NCI-H2227 (cell line): ENCODE data around the gene MRLN.
"Not testable (repeated sequence)": the region's sequence is repeated elsewhere in the genome, so short reads cannot be mapped to it uniquely, and the experiment has no call there.

Experiments used
- DNase-seq: peaks from one replicate; lab custom pipeline; 2025; ENCODE audit not compliant: unreplicated experiment; lab: John Stamatoyannopoulos, UW

The MRLN gene

DNA sequence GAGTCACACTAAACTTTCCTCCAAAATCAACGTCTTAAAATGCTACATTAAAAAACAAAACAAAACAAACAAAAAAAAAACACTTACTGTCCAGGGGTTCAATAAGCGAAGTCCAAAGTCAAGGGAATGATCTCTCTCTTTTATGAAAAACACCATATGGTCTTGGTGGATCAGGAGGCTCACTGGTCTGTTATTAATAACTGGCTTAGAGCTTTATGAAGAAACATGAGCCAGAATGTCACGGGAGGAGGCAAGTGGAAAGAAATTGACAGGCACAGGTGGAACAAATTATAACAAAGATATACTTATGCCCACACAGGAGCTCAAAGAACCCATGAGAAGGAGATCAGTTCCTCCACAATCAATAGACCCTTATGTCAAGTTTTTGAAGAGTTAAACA lies at the start of gene MRLN:
MRLN (minus strand) TSS at position 189 of the 400 bp plus-strand sequence.
- DNase-seq: no peak

DNA sequence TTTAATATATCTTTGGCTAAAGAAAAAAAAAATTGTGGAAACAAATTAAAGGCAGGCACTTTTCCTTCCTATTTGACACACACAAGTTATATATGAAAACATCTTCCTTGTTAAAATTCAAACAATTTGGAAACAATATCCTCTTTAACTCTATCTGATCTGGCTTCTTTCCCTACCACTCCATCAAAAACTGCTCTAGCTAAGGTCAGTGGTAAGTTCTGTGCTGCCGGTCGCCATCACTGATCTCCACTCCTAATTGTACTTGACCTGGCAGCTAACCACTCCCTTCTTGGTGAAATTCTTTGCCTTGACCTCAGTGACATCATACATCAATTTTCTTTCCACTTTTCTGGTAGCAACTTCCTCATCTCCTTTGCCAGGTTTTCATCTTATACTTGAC lies 47.9 kb upstream of the MRLN start:
- no peak for DNase-seq

DNA sequence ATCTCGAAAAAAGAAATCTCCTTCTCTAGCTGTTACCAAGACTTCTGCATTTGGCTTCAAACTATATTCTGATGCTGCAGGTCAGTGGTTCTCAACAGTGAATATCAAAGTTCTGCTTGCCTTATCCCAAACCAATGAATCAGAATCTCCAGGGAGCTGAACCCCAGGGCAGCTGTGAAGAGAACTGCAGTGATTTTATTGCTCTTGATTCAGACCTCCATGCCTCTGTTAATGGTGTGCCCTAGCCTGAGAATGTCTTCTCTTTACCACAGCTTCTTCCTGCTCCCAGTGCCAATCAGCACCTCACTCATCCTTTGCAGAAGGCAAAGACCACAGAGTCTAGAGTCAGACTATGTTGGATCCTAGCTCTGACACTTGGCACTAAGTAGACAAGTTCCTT lies 46.2 kb upstream of the MRLN start:
- DNase-seq: no peak

DNA sequence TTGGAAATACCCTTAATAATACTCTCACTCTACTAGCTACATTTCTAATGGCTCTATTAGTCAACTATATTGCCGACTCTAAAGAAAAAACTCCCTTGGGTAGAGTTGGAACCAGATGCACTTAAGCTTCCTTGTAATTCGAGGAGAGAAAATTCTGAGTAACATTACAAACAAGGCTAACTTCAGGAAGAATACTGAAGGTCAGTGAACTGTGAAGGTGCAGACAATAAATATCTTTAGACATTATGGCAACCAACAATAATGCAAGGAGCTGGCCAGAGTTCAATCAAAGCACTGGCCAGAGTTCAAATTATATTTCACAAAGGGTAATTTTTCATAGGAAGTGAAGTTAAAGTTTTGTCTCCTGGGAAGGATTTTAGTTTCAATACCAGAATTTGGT lies 40.7 kb upstream of the MRLN start:
- no peak for DNase-seq

DNA sequence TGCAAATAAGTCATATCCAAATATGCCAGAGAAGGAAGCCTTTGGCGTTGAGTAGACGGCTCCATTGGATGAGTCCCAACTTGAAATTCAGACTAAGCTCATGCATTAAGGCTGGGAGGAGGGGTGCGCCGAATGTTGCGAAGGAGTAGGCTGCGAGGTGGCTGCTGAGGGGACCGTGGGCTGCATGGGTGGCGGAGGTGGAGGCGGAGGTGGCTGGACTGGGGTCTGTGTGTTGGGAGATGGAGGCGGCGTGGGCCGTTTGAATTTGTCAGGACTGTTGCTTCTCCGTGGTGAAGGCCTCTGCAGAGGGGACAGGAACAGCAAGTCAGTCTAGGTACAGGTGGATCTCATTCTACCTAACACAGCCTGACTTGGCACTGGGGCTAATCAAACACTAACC lies 39.6 kb upstream of the MRLN start:
- DNase-seq: no peak

DNA sequence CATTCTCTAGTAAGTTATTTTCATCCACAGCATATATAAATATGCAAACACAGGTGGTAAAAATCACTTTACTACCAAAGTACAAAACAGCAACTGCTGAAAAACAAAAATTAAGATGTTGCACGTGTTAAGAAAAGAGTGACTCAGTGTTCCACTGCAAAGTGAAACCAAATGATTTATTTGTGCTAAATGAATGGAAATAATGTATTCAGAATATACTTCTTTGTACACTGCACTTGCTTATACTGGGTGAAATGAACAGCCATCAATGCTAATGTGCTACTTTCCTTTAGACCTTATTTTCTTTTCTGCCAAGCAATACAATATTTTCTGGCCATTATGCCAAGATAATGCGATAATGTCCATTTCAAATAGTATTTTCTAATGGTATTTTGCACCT lies 38.3 kb upstream of the MRLN start:
- DNase-seq: no peak

DNA sequence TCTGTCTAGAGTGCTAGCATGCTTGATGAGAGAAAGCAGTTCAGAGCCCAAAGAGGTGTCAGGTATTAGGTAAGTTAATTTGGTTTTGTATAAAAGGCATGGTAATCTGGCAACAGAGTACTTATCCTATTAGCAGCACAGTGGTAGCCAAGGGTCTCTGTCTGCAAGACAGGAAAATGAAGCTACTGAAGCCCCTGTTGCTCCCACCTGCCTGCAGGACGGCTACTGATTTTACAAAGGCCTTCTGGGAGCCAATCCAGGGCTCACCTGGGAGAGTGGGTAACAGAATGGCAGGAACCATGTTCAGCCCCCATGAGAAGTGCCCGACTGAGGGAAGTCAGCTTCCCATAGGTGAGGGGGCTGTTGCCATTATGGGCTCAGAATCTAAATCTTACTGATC lies 36.8 kb upstream of the MRLN start:
- not testable (repeated sequence) for DNase-seq

DNA sequence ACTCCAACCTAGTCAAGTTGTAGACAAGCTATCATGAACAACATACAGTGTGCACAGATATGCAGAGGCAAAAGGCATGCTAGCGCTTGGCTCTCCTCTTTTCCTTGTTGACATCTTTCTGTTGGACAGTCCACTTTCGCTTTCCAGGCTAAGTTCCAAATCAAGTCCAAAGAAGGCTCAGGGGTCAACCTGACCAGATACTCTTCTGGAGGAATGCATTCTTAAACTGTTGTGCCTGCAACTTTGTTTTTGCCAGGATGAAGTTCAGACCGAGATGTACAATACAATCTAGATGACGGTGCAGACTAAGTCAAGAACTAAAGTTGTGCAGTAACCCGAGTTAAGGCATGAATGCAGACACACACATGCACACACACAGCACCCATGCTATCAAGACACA lies 35.7 kb upstream of the MRLN start:
- not testable (repeated sequence) for DNase-seq

DNA sequence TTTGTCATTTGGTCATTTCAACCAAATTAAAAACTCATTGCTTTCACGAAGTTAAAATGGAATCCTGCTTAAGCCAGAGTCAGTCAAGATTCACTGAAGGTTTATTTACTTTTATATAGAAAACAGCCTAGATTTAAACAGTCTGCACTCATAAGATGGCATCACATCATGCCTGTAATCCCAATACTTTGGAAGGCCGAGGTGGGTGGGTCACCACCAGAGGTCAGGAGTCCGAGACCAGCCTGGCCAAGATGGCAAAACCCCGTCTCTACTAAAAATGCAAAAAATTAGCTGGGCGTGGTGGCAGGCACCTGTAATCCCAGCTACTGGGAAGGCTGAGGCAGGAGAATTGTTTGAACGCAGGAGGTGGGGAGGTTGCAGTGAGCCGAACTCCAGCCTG lies 33.8 kb upstream of the MRLN start:
- DNase-seq: not testable (repeated sequence)

DNA sequence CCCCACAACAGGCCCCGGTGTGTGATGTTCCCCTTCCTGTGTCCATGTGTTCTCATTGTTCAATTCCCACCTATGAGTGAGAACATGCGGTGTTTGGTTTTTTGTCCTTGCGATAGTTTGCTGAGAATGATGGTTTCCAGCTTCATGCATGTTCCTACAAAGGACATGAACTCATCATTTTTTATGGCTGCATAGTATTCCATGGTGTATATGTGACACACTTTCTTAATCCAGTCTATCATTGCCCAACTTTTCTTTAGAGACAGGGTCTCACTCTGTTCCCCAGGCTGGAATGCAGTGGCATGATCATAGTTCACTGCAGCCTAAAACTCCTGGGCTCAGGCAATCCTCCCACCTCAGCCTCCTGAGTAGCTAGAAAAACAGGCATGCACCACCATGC lies 32.2 kb upstream of the MRLN start:
- not testable (repeated sequence) for DNase-seq

DNA sequence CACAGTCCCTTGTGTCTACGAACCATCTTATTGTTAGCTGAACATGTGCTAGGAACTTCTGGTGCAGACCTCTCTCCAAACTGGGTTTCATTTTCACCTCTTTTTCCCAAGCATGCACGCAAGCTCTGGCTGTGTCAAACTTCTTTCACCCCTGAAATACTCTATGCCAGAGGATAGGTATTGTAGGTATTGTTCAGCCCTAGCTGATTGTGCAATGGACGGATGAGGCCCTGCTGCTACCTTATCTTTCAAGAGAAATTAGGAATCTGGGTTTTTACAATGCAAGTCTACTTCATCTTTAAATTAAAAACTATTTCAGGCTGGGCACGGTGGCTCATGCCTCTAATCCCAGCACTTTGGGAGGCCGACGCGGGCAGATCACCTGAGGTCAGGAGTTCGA lies 28.3 kb upstream of the MRLN start:
- no peak for DNase-seq

DNA sequence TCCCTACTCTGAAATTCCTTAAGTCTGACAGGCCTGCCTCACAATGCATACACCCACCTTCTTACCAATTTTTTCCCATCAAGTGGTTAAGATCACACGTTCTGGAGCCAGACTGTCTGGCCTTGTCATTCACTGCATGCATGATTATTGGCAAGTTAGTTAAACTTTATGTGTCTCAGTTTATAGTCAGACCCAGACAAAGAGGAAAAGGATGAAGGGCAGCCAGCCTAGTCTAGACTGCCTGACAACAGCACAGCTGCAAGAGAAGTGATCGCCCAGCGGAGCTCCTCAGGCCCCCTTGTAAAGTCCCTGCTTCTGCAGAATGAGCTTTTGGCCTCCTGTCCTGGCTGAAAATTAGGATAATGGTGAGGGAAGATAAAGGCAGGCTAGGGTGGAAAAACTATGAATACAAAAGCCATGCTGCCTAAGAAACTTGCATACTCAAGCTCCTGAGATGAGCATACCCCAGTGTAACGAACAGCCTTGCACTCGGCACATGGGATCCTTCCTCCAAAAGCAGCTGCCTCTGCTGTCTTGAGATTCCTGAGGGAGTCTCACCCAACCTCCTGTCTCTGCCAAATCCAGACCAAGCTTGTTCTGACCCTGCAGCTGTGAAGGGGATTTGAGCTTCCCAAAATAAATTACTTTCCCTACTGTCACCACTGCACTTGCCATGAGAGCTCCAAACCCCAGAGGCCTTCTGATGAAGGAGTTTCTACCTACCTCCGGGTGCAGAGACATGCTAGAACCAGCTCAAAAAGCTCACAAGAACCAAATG lies 26.7 kb upstream of the MRLN start:
- no peak for DNase-seq

DNA sequence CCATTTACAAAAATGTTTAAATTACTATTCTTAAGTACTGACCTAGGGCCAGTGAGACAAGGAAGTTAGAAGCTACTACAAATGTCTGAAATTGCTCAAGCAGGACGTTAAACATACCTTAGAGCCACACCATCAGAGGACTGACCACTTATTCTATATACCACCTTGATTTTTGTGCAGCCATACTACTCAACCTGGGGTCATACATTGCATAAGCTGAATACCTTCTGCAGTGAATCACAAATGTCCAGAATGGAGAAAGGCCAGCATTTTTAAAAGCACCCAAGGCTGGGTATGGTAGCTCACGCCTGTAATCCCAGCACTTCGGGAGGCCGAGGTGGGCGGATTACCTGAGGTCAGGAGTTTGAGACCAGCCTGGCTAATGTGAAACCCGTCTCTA lies 21.2 kb upstream of the MRLN start:
- no peak for DNase-seq

DNA sequence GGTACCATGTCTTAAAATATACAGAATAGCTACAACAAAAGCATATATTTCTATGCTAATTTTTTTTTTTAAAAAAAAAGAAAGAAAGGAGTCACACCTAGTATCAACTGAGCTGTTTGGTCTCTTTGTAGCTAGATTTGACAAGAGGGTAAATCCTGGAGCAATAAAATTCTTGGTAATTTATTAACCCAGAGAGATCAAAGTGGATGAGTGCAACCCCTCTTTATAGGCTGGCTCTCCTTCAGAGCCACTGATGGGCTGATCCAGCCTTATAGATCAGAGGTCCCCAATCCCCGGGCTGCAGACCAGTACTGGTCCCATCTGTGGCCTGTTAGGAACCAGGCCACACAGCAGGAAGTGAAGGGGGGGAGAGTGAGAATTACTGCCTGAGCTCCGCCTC lies 19.8 kb upstream of the MRLN start:
- DNase-seq: no peak

DNA sequence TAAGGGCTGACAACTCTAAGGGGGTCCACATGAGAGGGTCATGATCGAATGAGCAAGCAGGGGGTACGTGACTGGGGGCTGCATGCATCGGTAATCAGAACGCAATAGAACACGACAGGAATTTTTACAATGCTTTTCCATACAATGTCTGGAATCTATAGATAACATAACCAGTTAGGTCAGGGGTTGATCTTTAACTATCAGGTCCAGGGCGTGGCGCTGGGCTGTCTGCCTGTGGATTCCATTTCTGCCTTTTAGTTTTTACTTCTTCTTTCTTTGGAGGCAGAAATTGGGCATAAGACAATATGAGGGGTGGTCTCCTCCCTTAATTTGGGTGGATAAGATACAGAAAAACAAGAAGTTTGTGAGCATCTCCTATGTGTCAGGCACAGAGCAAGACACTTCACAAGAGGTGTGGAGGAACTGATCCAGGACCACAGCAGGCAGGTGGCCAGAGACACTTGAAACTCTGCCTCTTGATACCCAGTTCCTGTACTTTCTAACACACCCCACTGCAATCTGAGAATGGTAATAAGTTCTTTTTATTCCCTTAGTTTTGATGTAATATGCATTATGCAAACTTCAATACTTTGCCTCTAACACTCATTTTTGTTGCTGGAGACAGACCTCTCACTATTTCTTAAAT lies 18.0 kb upstream of the MRLN start:
- DNase-seq: no peak

DNA sequence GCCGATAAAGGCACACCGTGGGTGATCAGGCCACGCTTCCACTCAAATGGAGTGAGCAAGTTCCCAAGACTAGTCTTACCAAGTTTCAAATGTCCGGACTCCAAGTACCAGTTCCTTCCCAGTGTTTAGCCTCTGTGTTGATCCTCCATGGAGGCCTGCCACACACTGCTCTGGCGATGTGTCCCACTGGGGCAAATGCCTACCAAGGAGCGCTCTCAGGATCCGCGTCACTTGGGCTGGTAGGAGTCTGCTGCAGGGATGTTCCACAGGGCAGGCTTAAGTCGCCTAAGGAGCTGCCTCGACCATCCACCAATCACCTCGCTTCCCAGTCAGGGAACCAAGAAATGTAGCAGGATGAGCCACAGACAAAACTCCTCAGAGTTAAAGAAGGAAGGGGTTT lies 17.4 kb upstream of the MRLN start:
- DNase-seq: no peak

DNA sequence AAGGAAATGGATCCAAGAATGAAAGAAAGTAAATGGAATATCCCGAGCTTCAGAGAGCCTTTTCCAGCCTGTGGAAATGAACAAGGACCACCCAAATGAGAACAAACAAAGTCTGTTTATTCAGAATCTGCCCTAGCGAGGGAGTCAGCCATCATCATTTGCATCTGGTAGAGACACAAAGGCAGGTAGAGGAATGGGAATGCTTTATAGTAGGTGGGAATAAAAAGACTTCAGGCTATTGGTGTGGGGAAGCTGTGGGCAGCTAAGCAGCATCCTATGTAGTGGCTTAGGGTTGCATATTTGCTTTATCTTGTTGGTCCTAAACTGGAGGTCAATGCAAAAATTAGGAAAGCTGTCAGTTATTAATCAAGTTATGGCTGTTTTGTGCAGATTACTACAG lies 9.2 kb upstream of the MRLN start:
- DNase-seq: no peak

DNA sequence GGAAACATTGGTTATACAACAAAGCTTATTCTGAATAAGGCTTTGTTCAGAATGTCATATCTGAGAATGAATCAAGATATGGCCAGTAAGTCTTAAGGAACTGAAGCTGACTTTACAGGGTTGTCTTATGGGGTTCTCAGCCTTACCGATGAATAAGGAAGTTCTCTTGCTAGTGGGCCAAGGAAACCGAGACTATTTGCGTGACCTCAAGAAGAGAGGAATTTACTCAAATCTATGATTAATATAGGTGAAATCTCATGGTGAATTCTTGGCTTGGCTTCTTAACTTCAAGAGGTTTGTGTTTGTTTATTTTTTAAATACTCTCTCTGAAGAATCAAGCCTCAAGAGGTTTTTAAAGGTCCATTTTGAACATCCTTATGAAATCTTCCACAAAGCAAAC lies 4.7 kb upstream of the MRLN start:
- DNase-seq: no peak

DNA sequence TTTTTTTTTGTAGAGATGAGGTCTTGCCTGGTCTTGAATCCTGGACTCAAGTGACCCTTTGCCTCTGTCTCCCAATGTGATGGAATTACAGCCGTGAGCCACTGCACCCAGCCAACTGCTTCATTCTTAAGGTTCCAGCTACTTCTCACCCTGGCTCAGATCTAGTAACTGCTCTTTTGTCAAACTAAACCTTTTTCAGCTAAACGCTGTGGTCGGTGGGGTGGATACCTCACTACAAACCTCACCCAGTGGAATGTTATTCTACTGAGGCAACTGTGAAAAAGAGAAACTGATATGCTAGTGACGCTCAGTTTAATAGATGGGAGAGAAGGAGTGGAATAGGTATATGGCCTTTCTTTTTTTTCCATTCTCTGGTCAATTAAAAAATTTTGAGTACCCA lies 1.7 kb upstream of the MRLN start:
- DNase-seq: no peak

DNA sequence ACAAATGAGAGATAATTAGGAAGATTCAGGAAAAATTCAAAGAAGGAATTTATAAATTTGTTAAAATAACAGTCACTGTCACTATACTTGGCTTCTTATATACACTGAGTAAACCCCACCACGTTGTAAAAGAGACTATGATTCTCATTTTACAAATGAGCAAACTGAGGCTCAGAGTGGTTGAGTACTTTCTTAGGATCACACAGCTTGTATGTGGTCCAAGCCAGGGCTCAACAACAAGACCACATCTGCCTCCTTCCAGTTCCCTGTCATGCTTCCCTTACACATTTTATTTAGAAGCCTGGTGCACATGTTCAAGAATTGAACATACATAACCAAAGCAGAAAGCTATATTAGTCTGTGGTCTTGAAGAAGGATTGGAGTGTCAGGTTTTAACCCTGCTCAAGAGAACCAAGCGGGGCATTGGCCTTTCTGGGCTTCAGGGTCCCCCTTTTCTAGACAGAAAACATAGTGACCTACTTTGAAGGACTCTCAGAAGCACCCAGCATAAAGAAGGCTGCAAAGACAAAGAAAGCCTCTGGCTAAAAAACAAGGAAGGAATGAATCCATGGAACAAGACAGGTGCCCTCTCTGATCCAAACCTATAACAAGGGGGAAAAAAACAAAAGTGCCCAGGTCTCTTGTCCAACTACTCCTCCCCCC lies 846 bp downstream of the MRLN start:
- no peak for DNase-seq

DNA sequence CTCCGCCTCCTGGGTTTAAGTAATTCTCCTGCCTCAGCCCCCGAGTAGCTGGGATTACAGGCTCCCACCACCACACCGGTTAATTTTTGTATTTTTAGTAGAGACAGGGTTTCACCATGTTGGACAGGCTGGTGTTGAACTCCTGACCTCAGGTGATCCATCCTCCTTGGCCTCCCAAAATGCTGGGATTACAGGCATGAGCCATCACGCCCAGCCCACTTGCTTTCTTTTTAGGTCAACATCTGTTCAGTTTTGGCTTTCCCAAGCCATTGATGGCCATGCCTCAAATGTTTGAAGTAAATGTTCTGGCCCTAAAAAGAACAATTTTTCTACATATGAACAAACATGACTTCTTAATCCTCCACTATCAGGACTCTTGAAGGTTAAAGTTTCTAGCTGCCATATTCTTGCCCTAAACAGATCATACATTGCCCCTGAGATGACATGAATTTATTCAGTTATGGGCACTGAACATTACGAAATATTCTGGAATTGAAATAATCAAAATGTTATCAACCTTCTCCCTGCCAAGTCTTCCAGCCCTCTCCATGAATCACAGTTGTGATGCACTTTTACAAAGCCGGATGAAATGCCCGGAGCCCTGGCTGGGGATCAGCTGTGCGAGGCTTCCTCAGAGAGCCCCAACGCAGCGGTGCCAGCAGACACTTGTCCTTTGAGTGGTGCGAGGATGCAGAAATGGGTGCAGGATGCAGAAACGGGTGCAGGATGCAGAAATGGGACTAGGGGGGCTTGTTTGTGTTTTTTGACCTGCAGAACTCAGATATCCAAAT lies 2.9 kb downstream of the MRLN start:
- no peak for DNase-seq

DNA sequence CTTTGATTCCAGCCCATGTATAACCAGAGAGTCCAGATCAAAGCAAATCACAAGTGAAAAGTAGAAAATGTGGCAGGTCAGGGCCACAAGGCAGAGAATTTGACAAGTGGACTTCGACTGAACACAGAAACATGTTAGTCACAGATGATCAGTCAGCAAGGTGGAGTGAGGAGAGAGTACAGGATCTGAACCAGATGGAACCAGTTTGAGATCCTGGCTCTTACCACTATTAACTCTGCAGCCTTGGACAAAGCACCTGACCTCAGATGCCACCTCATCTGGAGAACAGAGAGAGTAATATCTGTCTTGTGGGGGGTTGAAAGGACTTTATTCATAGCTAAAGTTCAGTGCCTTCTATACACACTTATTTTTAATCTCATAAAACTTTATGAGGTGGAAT lies 4.4 kb downstream of the MRLN start:
- no peak for DNase-seq
